ENCODE results near the gene USHBP1. TPM values are rescaled to one million over a fixed set of nuclear protein-coding genes. Genes with fewer than 3 reads are reported as not detected.
A peak's percentile ranks its signal among the peaks of the same experiment; 100 is the strongest.

Gene USHBP1
- total RNA-seq, 1 experiment from 2014 or later: 0.15 TPM

DNA sequence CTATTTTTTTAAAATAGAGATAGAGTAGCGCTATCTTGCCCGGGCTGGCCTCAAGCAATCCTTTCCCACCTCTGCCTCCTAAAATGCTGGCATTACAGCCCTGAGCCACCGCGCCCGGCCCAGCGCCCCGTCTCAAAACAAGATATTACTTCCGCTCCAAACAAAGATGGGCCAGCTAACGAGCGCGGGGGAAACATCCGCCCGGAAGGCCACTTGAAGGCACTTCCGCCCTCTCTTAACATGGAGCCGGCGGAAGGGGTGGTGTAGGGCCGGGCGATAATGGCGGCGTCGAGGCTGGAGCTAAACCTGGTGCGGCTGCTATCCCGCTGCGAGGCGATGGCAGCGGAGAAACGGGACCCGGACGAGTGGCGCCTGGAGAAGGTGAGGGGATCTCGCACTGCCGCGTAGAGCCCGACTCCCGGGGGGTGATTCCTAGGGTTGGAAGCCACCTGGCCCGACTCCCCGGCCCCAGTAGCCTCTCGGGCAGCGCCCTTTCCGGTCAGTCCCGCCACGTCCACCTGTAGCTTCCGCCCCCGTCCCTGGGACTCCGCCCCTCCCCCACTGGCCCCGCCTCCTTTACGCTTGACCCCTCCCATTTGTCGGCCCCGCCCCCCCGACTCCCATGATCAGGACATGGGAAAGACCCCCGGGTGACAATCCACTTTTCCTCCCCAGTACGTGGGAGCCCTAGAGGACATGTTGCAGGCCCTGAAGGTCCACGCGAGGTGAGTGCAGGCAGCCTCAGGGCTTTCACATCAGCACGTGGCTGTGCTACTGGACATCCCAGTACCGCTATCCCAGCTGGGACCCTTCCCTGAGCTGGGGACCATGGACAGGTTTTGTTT is 49.2 kb downstream of the USHBP1 start, which contains the start of gene USE1 (continued):
- no peak for TF ChIP-seq REST (IDR thresholded peaks at IDR 0.05; ENCODE audit: low read depth)
- TF ChIP-seq RAD21 (IDR thresholded peaks at IDR 0.05; ENCODE audit: low read depth): no peak
- no peak for TF ChIP-seq CBX3 (IDR thresholded peaks at IDR 0.05; ENCODE audit: low read depth)
- TF ChIP-seq ELF1 (IDR thresholded peaks at IDR 0.05; ENCODE audit: borderline replicate concordance, low read depth): peak; percentile 98; the same call in 1 of the 2 replicates

DNA sequence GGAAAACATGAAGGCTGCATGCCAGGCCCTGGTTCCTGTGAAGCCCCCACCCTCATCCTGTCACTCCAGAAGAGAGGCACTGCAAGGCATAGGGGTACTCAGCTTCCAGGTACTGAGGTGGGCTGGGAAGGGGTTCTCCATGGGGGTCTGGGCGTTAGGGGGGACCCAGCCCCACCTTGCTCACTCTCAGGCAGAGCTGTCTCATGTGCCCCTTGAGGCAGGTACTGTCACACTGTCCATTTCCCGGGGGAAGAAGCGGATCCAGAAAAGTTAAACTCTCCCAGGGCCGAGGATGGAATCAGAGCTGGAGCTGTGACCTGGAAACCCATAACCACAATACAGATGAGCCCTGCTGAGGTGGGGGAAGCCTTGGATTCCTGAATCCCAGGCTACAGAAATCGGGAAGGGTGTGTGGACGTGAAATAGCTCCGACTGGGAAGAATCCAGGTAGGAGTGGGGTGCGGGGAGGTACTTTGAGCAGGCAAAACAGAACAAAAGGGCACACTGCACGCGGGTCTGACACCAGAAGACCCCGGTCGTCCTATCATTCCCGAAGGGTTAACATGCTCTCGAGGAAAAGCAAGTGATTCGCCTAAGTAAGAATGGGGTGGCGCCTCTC is 49.9 kb downstream of the USHBP1 start:
- peak overlapping the region; percentile 94 for H3K4me2 ChIP-seq (ENCODE audit: low read length)
- H3K27me3 ChIP-seq (ENCODE audit: insufficient read depth, low read length): no peaks in the 10 kb centered on the region
- peak overlapping the region; percentile 89 for H3K27ac ChIP-seq (ENCODE audit: low read depth, low read length)
- no peak for DNase-seq (ENCODE audit: low read depth, low spot score)
- no peaks in the 10 kb centered on the region for H3K9me3 ChIP-seq (ENCODE audit: control insufficient read depth in 1 of 2, insufficient read depth in 1 of 2, low read depth in 1 of 2, low read length in 2 of 2)
- ChIA-PET POLR2A (interaction anchor here (0.7 to 1.9 kb wide), 9 partner anchors 9 to 107 kb away, joined by 3 to 24 read pairs (median 4); partner anchors contain the start of genes BABAM1, DDA1, OCEL1 and USHBP1), CTCF (interaction anchor here (1.2 kb wide), 1 partner anchor 94 kb away, joined by 3 read pairs; the partner anchor contains the start of gene DDA1), RAD21 (ENCODE audit: low non-redundant PET in 1 of 2, low total read pairs in 2 of 2, uncharacterized antibody in 2 of 2, unreplicated experiment in 2 of 2) (no interaction called here)
- peak; percentile 12 for ATAC-seq
- peaks cover 6% of the 10 kb centered on the region in 2 experiments; a peak in 2 of 4 replicates for H3K36me3 ChIP-seq (ENCODE audit: control insufficient read depth in 1 of 2, insufficient read depth in 2 of 2, low read length in 2 of 2)
- intact Hi-C loops (cut with micrococcal nuclease): no loop called here
- peaks cover 7% of the 10 kb centered on the region; the same call in 1 of the 2 replicates for H3K79me2 ChIP-seq (ENCODE audit: insufficient read depth, low read length)
- no peaks in the 10 kb centered on the region for H4K20me1 ChIP-seq (ENCODE audit: insufficient read depth)
- H2AFZ ChIP-seq (ENCODE audit: low read depth, low read length, poor library complexity, severe bottlenecking): no peak overlapping the region
- H3K9me2 ChIP-seq (ENCODE audit: insufficient read depth): no peaks in the 10 kb centered on the region
- H3K4me1 ChIP-seq (ENCODE audit: control insufficient read depth in 1 of 2, insufficient read depth in 2 of 2, low read length in 2 of 2): peaks cover 8 to 29% of the 10 kb centered on the region in 2 experiments; a peak in 3 of 4 replicates
- peak overlapping the region; percentile 80 for H3K9ac ChIP-seq (ENCODE audit: low read length)
- BruUV-seq (replicated peaks): TSS peak; percentile 93
- peak overlapping the region; percentile 57 to 70 for H3K4me3 ChIP-seq (replicated peaks in 1 of 2; ENCODE audit: low read depth in 1 of 2, low read length in 2 of 2)
- TF ChIP-seq CTCF (IDR thresholded peaks at IDR 0.05 in 2 of 3, conservative IDR thresholded peaks at IDR 0.05 in 1 of 3; ENCODE audit: borderline replicate concordance in 1 of 3, insufficient read depth in 1 of 3, low read depth in 2 of 3, low read length in 2 of 3) (no peak), ZNF274 (IDR thresholded peaks at IDR 0.05; ENCODE audit: low read depth, low read length) (no peak), MAX (IDR thresholded peaks at IDR 0.05) (no peak), EZH2 (IDR thresholded peaks at IDR 0.05) (no peak), SRF (IDR thresholded peaks at IDR 0.05; ENCODE audit: low read depth) (no peak), ELF1 (IDR thresholded peaks at IDR 0.05; ENCODE audit: borderline replicate concordance, low read depth) (no peak), POLR2AphosphoS5 (IDR thresholded peaks at IDR 0.05; ENCODE audit: low read depth, low read length) (no peak), CEBPB (IDR thresholded peaks at IDR 0.05; ENCODE audit: low read depth) (no peak), CBX3 (IDR thresholded peaks at IDR 0.05; ENCODE audit: low read depth) (no peak), ZFX (IDR thresholded peaks at IDR 0.05) (no peak), YY1 (IDR thresholded peaks at IDR 0.05; ENCODE audit: extremely low read depth, insufficient replicate concordance, low read depth, low read length) (no peak)
- TF ChIP-seq, protein P1, sequence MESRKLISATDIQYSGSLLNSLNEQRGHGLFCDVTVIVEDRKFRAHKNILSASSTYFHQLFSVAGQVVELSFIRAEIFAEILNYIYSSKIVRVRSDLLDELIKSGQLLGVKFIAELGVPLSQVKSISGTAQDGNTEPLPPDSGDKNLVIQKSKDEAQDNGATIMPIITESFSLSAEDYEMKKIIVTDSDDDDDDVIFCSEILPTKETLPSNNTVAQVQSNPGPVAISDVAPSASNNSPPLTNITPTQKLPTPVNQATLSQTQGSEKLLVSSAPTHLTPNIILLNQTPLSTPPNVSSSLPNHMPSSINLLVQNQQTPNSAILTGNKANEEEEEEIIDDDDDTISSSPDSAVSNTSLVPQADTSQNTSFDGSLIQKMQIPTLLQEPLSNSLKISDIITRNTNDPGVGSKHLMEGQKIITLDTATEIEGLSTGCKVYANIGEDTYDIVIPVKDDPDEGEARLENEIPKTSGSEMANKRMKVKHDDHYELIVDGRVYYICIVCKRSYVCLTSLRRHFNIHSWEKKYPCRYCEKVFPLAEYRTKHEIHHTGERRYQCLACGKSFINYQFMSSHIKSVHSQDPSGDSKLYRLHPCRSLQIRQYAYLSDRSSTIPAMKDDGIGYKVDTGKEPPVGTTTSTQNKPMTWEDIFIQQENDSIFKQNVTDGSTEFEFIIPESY (IDR thresholded peaks at IDR 0.05; ENCODE audit: extremely low read depth, insufficient replicate concordance, low read length): no peak

Data from HCT116 (cell line).